HAP-1 (cell line): ENCODE measurements around the gene OPA1.

Experiments
- DNase-seq, 2 experiments: peaks; one replicate each; pipeline ENCODE4 v3.0.0-alpha.2; 2016 to 2020; ENCODE audit warnings: low spot score in 2 of 2
- H3K27me3 ChIP-seq: fragments of 250-450 bp; sonication (Bioruptor Pico); 2 replicates; pipeline ENCODE4 v1.5.1; 2020; ENCODE audit warnings: low read depth, mild to moderate bottlenecking, moderate library complexity
- H3K36me3 ChIP-seq: fragments of 250-450 bp; sonication (Bioruptor Pico); replicated peaks from 2 replicates; pipeline ENCODE4 v1.5.1; 2020; ENCODE audit warnings: mild to moderate bottlenecking
- H3K4me1 ChIP-seq: fragments of 250-450 bp; sonication (Bioruptor Pico); 2 replicates; pipeline ENCODE4 v1.5.1; 2020; ENCODE audit warnings: mild to moderate bottlenecking
- H3K4me3 ChIP-seq: fragments of 250-450 bp; sonication (Bioruptor Pico); 2 replicates; pipeline ENCODE4 v1.5.1; 2020; ENCODE audit warnings: mild to moderate bottlenecking, moderate library complexity
- H3K9me3 ChIP-seq: fragments of 250-450 bp; sonication (Bioruptor Pico); 2 replicates; pipeline ENCODE4 v1.5.1; 2020; ENCODE audit warnings: mild to moderate bottlenecking, moderate library complexity
- in situ Hi-C: fragments of 300-500 bp; cut with MboI; formaldehyde crosslinking; loops from 3 replicates; pipeline ENCODE4 v1.14.3; 2020; ENCODE audit warnings: low sequenced_read_pairs, inconsistent platforms, mixed read lengths

The OPA1 gene

DNA sequence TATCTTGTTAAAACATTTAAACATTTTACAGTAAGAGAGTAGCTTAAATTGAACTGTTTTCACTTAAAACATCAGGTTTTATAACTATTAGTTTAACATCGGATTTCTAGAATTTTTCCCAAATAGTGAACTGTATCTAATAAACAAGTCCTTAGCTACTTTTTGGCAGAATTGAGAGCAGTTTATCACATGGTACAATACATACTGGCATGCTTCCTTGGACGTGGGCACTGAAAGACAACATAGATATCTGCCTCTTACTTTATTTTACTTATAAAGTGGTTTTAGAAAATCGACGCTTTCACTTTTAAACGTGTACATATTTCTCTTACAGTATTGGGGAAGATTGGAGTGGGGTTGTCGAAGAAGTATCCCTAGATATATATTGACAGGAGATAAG, 52.8 kb downstream of the OPA1 start:
- no peak overlapping the region for H3K4me3 ChIP-seq
- in situ Hi-C loops, result no loop called here
- H3K4me1 ChIP-seq, result no peaks in the 10 kb centered on the region
- no peaks in the 10 kb centered on the region for H3K27me3 ChIP-seq
- peaks cover 65% of the 10 kb centered on the region for H3K36me3 ChIP-seq
- no peak for DNase-seq
- H3K9me3 ChIP-seq, result no peaks in the 10 kb centered on the region

DNA sequence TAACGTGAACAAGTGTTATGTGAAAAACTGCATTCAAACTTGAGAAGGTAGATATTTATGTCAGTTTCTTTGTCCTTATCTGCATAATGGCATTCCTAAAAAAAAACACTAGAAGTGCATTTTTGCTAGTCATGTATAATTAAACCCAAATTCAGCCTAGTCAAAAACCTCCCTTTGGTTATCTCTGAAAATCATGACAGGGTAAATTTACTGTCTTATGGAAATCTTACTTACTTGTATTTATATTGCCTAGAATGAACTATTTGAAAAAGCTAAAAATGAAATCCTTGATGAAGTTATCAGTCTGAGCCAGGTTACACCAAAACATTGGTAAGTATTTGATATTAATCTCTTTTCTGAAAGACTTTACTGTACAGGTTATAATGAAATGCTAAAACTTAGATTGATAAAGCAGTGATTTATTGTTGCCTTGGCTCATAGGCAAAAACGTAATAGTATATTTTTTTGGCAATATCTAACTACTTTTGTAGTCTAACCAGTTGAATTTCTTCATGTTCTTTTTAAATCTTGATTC, 55.6 kb downstream of the OPA1 start:
- in situ Hi-C loops, result no loop called here
- H3K4me1 ChIP-seq, result no peaks in the 10 kb centered on the region
- no peaks in the 10 kb centered on the region for H3K27me3 ChIP-seq
- no peaks in the 10 kb centered on the region for H3K9me3 ChIP-seq
- H3K4me3 ChIP-seq, result no peak overlapping the region
- no peak for DNase-seq
- peaks cover 45% of the 10 kb centered on the region for H3K36me3 ChIP-seq

DNA sequence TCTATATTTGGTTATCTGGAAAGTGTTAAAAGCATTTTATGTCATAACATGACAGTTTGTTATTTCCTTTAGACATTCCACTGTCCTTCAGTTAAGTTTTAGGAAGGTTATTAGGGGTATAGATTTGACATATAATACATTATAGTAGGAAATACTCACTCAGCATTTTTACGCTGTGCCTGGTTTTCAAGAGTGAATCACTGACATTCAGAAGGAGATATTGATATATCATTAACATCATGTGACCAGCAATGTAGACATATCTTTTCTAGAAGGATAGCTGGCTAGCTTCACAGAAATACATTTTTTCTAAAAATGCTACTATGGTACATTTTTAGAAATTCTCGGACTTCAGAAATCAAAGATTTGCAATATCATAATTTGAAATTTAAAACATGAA, 57.6 kb downstream of the OPA1 start:
- Histone ChIP-seq H3K36me3 (peaks cover 32% of the 10 kb centered on the region), H3K4me3 (no peak overlapping the region), H3K4me1 (peaks cover 7% of the 10 kb centered on the region), H3K9me3 (no peaks in the 10 kb centered on the region), H3K27me3 (no peaks in the 10 kb centered on the region)
- in situ Hi-C loops, result loop anchor here (25.0 kb wide), 1 partner anchor 662 kb away; no protein-coding TSS in a partner anchor
- DNase-seq, result no peak

DNA sequence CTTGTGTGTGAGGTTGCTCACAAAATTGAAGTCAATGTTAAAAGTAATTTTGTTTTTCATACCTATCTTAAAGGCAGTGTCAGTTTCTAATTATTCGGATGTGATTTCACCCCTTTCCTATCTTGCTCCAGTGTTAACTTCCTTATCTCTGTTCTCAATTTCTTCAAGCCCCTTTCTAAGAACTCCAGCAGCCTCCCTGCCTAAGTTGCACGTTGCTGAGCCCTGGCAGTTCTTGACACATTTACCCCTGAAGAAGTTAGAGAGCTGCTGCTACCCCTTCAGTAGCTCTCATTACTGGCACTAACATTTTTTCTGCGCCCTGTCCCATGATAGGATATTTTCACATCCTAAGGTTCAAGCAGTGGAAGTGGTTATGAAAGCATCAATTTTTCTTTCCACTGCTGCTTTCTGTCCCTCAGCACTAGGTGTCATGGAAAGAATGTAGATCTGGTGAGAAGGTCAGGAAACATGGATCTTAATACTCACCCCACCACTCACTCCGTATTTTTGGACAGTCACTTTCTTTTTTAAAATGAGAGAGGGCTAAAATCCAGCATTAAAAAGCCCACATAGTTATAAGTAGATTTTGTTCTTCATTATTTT, 62.9 kb downstream of the OPA1 start:
- no peak overlapping the region for H3K4me3 ChIP-seq
- DNase-seq, result no peak
- peaks cover 38% of the 10 kb centered on the region for H3K36me3 ChIP-seq
- no peaks in the 10 kb centered on the region for H3K27me3 ChIP-seq
- in situ Hi-C loops, result loop anchor here (25.0 kb wide), 1 partner anchor 656 kb away; no protein-coding TSS in a partner anchor
- peaks cover 13% of the 10 kb centered on the region for H3K4me1 ChIP-seq
- H3K9me3 ChIP-seq, result no peaks in the 10 kb centered on the region

DNA sequence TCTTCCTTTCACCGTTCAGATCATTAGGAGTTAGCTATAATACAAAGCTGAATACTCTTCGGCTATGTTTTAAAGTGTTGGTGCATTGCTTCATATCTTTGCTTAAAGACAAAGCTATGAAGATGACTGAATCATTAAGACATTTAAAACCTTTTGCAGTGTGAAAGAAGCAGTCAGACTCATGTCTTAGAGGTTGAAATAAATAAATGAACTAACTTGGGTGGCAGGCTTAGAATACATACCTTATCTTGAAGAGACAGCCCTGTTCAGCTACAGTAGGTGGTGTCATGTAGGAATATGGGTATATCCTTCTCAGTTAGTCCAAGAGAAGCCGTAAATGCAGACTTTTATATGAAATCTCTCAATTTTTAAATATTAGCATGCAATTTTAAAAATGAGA, 63.4 kb downstream of the OPA1 start:
- H3K9me3 ChIP-seq, result no peaks in the 10 kb centered on the region
- H3K4me3 ChIP-seq, result no peak overlapping the region
- DNase-seq, result no peak
- H3K4me1 ChIP-seq, result peaks cover 13% of the 10 kb centered on the region
- in situ Hi-C loops, result loop anchor here (25.0 kb wide), 1 partner anchor 656 kb away; no protein-coding TSS in a partner anchor
- H3K36me3 ChIP-seq, result peaks cover 39% of the 10 kb centered on the region
- H3K27me3 ChIP-seq, result no peaks in the 10 kb centered on the region

DNA sequence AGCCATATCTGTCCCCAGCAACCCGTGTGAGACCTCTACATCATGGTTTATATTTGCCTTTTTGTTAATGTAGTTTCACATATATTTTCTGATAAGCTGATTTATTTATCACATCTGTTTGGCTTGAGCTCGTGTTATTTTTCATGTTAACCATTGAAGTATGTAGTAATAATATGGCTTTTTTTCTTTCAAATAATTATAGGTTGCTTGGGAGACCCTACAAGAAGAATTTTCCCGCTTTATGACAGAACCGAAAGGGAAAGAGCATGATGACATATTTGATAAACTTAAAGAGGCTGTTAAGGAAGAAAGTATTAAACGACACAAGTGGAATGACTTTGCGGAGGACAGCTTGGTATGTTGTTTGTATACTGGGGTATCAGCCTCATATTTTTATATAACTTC, 63.9 kb downstream of the OPA1 start:
- H3K9me3 ChIP-seq, result no peaks in the 10 kb centered on the region
- in situ Hi-C loops, result loop anchor here (25.0 kb wide), 1 partner anchor 655 kb away; no protein-coding TSS in a partner anchor
- H3K4me1 ChIP-seq, result peaks cover 13% of the 10 kb centered on the region
- no peak overlapping the region for H3K4me3 ChIP-seq
- H3K27me3 ChIP-seq, result no peaks in the 10 kb centered on the region
- peaks cover 42% of the 10 kb centered on the region for H3K36me3 ChIP-seq
- DNase-seq, result no peak

DNA sequence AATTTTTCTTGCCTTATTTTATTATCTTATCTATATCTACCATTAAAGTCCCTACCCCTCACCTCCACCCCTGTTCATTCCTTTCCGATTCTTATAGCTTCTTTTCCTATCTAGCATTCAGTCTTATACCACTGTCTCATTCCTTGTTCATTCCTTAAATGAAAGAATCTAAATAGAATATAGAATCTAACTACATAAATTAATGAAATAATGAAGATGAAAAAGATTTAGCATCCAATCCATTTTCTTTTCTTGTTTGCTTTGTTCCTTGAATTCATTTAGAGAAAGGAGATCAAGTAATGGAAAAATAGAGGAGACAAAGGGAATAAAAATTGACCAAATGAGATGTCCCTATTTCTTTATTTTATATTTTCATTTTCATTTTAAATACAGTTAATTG, 67.2 kb downstream of the OPA1 start:
- in situ Hi-C loops, result loop anchor here (25.0 kb wide), 1 partner anchor 652 kb away; no protein-coding TSS in a partner anchor
- Histone ChIP-seq H3K27me3 (no peaks in the 10 kb centered on the region), H3K36me3 (peaks cover 60% of the 10 kb centered on the region), H3K4me1 (peaks cover 10% of the 10 kb centered on the region), H3K4me3 (no peak overlapping the region), H3K9me3 (no peaks in the 10 kb centered on the region)
- DNase-seq, result no peak

DNA sequence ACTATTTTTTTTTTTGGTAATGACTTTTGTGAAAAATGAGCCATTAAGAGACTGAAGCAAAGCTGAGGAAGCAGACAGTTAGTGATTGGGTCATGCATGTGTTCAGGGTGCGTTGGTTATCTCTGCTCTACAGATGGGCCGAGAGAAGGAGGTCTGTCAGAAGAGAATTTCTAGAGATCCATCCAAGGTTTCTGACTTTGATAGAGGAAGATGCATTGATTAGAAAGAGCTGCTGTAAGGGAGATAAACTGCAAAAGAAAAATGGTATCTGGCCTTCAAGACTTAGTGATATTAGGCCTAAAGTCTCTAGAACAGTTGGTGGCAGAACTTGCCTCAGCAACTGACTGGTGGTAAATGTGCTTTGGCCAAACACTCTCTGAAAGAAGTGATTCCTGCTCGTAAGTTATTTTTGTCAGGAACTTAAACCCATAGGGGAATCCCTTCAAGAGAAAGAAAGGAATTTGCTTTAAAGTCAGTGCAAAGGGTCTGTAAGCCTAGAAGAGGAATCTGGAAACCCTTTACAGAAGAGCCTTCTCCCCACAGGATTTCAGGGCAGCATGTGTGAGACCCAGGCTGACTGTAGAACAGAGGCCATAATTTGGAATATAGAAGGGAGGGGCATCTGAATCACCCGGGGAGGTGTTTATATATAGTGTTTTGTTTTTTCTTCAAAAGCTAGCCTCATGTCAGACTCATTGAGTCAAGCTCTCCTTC, 67.8 kb downstream of the OPA1 start:
- in situ Hi-C loops, result loop anchor here (25.0 kb wide), 1 partner anchor 651 kb away; no protein-coding TSS in a partner anchor
- peaks cover 4% of the 10 kb centered on the region for H3K4me1 ChIP-seq
- no peak overlapping the region for H3K4me3 ChIP-seq
- peaks cover 60% of the 10 kb centered on the region for H3K36me3 ChIP-seq
- no peaks in the 10 kb centered on the region for H3K27me3 ChIP-seq
- H3K9me3 ChIP-seq, result no peaks in the 10 kb centered on the region
- DNase-seq, result no peak

DNA sequence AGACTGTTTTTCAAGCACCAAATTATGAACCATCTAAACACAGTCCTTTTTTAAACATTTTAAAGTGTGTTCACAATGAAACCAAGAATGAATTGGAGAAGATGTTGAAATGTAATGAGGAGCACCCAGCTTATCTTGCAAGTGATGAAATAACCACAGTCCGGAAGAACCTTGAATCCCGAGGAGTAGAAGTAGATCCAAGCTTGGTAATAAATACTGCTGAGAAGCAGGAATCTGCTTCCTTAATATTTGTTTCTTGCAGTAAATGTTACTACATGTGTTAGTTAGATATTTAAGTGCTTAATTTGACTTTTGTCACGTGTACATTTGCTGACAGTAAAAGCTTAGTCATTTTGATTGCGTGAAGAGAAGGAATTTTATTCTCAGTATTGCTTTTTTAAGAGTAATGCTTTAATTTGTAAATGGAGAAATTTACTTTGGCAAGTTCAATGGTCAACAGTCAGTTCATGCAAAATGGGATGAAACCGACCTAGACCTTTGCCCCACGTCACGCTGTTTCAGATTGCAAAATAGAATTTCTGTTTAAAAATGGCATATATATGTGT, 69.8 kb downstream of the OPA1 start:
- peaks cover 61% of the 10 kb centered on the region for H3K36me3 ChIP-seq
- no peaks in the 10 kb centered on the region for H3K9me3 ChIP-seq
- no peak for DNase-seq
- in situ Hi-C loops, result loop anchor here (25.0 kb wide), 1 partner anchor 649 kb away; no protein-coding TSS in a partner anchor
- H3K27me3 ChIP-seq, result no peaks in the 10 kb centered on the region
- no peaks in the 10 kb centered on the region for H3K4me1 ChIP-seq
- no peak overlapping the region for H3K4me3 ChIP-seq

DNA sequence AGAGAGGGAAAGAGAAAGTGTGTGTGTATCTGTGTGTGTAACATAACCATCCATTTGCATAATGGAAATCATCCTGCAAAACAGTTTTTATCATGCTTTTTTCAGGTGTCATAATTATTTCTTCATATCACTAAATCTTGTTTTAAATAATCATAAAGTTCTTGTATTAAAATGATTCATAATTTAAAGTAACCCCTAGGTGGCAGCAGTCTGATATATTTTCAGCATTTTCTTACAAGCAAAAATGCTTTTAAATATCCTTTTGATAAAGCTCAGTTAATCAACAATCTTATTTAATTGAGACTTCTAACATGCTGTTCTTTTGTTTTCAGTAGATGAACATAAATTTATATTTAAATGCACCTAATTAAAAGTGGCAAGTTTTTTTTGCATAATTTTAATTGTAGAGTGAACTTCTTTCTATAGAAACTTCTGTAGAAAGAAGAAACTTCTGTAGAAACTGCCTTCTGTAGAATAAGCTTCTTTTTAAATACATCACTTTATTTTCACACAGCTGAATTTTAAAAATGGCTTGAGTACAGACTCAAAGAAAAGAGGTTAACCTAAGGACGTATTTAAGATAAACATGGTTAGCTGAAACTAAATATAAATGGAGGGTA, 72.5 kb downstream of the OPA1 start:
- H3K4me1 ChIP-seq, result no peaks in the 10 kb centered on the region
- no peaks in the 10 kb centered on the region for H3K9me3 ChIP-seq
- in situ Hi-C loops, result loop anchor here (25.0 kb wide), 1 partner anchor 647 kb away; no protein-coding TSS in a partner anchor
- H3K27me3 ChIP-seq, result no peaks in the 10 kb centered on the region
- H3K36me3 ChIP-seq, result peaks cover 57% of the 10 kb centered on the region
- DNase-seq, result no peak
- H3K4me3 ChIP-seq, result no peak overlapping the region

DNA sequence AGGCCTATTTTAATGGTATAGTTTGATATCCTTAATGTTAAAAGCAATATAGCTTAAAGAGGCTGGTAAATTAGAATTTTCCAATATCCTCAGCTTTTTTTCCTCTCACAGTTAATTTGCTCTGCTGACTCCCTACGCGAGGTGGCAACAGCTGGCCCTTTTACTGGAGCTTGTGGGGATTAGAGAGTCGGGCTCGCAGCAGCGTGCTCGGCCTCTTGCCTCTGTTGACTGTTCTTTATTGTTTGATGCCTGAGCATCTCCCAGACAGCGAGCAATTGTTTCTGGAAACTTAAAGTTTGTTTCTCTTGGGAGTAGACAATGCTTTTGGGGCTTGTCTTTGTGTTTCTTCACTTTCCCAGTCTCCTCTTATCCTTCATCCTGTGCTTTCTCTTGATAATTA, 80.8 kb downstream of the OPA1 start:
- in situ Hi-C loops, result loop anchor here (25.0 kb wide), 1 partner anchor 638 kb away; no protein-coding TSS in a partner anchor
- DNase-seq, result peak; percentile 24 to 36
- no peaks in the 10 kb centered on the region for H3K4me1 ChIP-seq
- H3K4me3 ChIP-seq, result no peak overlapping the region
- peaks cover 13% of the 10 kb centered on the region for H3K36me3 ChIP-seq
- no peaks in the 10 kb centered on the region for H3K9me3 ChIP-seq
- H3K27me3 ChIP-seq, result no peaks in the 10 kb centered on the region

DNA sequence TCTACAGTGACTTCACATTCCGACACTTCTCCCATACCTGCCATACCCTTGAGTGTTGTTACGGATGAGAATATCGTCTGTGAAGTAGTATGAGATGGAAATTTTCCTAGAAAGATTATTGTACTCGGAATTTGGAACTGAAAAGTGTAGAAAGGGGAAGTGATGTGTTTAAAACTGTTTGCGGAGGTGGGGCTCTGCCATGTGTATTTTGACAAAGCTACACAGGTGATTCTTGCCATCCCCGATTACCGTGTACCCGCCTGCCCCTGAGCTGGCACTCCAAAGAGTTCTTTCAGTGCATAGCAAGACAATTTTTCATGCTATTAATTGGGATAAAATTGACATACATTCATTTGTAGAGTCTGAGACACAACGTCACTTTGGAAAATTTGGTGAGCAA, 81.7 kb downstream of the OPA1 start:
- Histone ChIP-seq H3K4me1 (peaks cover 1% of the 10 kb centered on the region; the same call in 1 of the 2 replicates), H3K36me3 (peaks cover 7% of the 10 kb centered on the region), H3K4me3 (no peak overlapping the region), H3K9me3 (no peaks in the 10 kb centered on the region), H3K27me3 (no peaks in the 10 kb centered on the region)
- in situ Hi-C loops, result loop anchor here (25.0 kb wide), 1 partner anchor 638 kb away; no protein-coding TSS in a partner anchor
- no peak for DNase-seq

DNA sequence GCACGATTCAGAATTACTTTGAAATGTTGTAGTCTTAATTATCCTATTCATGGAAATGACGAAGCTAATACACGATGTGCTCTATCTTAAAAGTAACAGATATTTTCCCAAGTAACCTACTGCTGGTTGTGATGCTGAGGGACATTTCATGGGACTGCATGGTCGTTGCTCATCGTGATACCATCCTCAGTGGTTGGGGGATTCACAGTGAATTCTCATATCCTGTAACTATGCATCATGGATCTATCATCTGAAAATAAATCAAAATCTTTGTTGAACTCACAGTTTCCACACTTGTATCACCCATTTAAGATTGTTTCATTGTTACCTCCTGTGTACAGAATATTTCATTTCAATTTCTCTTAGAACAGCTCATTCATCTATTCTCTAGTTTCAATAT, 84.7 kb downstream of the OPA1 start:
- Histone ChIP-seq H3K27me3 (no peaks in the 10 kb centered on the region), H3K9me3 (no peaks in the 10 kb centered on the region), H3K4me1 (peaks cover 2% of the 10 kb centered on the region; the same call in 1 of the 2 replicates), H3K36me3 (peaks cover 3% of the 10 kb centered on the region; the same call in 1 of the 2 replicates), H3K4me3 (no peak overlapping the region)
- DNase-seq, result no peak
- in situ Hi-C loops, result no loop called here
